Eye (tissue), 1 donor: ENCODE measurements around the gene LMAN2.
"Not testable (repeated sequence)": the region's sequence is repeated elsewhere in the genome, so short reads cannot be mapped to it uniquely, and the experiment has no call there.

Source experiments
- DNase-seq: peaks from one replicate; pipeline ENCODE4 v3.0.0-alpha.2; 2015

Gene LMAN2

GRCh38 chr5:177344891-177345290 lies 6.6 kb downstream of the LMAN2 start:
- DNase-seq, result no peak

GRCh38 chr5:177343777-177344176 lies 7.7 kb downstream of the LMAN2 start:
- DNase-seq, result no peak

GRCh38 chr5:177343000-177343399 lies 8.5 kb downstream of the LMAN2 start:
- DNase-seq, result not testable (repeated sequence)

- no peak for DNase-seq
Measured at GRCh38 chr5:177339107-177339638, 12.3 kb downstream of the LMAN2 start.

GRCh38 chr5:177338251-177339106 lies 13.0 kb downstream of the LMAN2 start:
- no peak for DNase-seq

GRCh38 chr5:177336603-177337494 lies 14.6 kb downstream of the LMAN2 start:
- no peak for DNase-seq

- DNase-seq, result no peak
Measured at GRCh38 chr5:177336112-177336511, 15.4 kb downstream of the LMAN2 start.

- no peak for DNase-seq
Measured at GRCh38 chr5:177335701-177336065, 15.8 kb downstream of the LMAN2 start.

- no peak for DNase-seq
Measured at GRCh38 chr5:177334781-177335700, 16.4 kb downstream of the LMAN2 start.

GRCh38 chr5:177334155-177334551 lies 17.3 kb downstream of the LMAN2 start:
- DNase-seq, result no peak

GRCh38 chr5:177333420-177334154 lies 17.9 kb downstream of the LMAN2 start:
- no peak for DNase-seq

- no peak for DNase-seq
Measured at GRCh38 chr5:177332896-177333260, 18.6 kb downstream of the LMAN2 start.

GRCh38 chr5:177332031-177332895 lies 19.2 kb downstream of the LMAN2 start:
- DNase-seq, result no peak

- DNase-seq, result no peak
Measured at GRCh38 chr5:177330991-177331842, 20.3 kb downstream of the LMAN2 start.

- no peak for DNase-seq
Measured at GRCh38 chr5:177329883-177330282, 21.6 kb downstream of the LMAN2 start.

- DNase-seq, result no peak
Measured at GRCh38 chr5:177328545-177329231, 22.8 kb downstream of the LMAN2 start.

GRCh38 chr5:177327539-177328522 lies 23.6 kb downstream of the LMAN2 start:
- no peak for DNase-seq

- no peak for DNase-seq
Measured at GRCh38 chr5:177325868-177326381, 25.5 kb downstream of the LMAN2 start.
